ENCODE data around the gene LMAN2L.
A peak's percentile ranks its signal among the peaks of the same experiment; 100 is the strongest.
"Not testable (repeated sequence)": the region's sequence is repeated elsewhere in the genome, so short reads cannot be mapped to it uniquely, and the experiment has no call there.

LMAN2L gene

DNA sequence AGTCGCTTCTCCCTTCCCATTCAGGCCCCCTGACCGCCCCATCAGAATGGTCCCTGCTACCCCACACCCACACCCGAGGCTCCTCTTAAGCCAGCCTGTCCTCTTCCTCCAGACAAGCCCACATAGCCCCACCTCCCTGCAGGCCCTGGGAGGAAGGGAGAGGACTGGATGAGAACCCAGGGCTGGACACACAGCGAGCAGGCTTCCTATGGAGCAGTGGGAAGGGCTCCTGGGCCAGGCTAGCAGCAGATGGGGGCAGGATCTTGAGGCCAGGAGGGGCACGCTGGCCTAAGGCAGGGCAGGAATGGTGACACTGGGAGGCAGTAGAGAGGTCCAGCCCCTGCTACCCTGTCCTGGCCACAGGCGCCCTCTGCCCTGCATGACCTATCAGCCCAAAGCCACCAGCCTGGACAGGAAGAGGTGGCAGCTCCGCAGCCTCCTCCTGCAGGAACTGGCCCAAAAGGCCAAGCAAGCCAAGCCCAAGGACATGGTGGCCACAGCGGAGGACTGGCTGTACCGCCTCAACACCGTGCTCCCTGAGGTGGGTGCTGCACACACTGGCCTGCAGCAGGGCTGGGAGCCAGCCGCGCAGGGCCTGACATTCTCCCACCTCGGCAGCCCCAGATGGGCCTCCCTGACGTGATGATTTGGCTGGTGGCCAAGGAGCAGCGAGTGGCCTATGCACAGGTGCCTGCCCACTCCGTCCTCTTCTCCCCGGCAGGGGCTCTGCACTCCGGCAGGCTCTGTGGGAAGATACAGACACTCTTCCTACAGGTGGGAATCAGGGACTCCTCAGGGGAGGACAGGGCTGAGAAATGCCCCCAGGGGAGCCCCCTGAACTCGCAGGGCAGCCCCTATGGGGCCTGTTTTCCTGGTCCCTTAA, 54.0 kb downstream of the LMAN2L start:
- DNase-seq = peak in 1 of 2 experiments; percentile 20

DNA sequence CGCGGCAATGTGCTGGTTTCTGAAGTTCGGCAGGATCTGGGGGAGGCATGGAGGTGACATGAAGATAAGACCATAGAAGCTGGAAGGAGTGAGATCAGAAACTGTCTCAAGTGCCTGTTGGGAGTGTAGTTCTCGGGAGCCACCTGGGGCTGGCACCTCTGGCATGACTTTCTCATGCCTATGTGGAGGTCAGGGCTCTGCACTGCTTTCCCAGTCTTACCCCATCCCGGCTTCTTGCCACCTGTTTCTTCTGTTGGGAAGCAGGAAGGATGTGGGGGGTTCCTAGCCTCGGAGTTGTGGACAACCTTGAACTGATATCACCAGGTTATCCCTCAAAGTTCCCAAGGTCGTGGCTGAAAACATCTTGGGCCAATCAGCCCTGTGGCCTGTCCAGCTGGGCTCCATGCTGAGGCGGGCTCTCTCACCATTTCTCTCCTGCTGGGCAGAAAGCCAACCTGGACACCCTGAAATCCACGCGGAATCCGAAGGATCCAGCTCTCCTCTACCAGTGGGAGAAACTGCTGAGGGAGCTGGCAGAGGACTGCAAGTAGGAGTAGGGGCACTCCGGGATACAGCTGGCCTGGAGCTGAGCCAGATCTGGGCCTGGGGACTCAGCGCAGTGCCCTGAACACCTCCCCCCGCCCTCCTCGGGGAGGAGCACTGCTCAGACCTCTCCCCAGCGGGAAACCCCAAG, 54.8 kb downstream of the LMAN2L start:
- no peak for DNase-seq

- no peak for DNase-seq
These were observed 55.7 kb downstream of the LMAN2L start for GRCh38 chr2:96683972-96684820.

DNA sequence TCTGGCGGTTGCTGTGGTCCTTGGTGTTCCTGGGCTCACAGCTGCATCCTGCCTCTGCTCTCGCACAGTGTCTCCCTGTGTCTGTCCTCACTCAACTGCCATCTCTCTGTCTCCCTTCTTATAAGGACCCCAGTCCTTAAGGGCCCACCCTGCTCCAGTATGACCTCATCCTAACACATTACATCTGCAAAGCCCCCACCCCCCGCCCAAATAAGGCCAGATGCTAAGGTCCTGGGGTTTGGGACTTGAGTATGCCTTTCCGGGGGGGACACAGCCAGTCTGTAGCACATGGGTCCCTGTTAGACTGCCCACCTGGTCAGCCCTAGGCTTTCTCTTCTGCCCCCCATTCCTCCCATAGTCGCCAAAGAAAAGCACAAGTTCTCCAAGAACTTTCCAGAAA, 56.6 kb downstream of the LMAN2L start:
- DNase-seq = no peak

DNA sequence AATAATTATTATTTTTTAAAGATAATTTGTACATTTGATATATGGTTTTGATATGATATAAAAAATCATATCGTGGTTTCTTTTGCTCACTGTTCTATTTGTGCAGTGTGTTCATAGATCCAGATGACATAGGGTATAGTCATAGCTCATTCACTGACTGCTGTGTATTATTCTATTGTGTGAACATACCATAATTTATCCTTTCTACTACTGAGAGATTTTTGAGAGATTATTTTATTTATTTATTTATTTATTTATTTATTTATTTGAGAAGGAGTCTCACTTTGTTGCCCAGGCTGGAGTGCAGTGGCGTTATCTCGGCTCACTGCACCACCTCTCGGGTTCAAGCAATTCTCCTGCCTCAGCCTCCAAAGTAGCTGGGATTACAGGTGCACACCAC, 58.3 kb downstream of the LMAN2L start:
- DNase-seq = no peak

DNA sequence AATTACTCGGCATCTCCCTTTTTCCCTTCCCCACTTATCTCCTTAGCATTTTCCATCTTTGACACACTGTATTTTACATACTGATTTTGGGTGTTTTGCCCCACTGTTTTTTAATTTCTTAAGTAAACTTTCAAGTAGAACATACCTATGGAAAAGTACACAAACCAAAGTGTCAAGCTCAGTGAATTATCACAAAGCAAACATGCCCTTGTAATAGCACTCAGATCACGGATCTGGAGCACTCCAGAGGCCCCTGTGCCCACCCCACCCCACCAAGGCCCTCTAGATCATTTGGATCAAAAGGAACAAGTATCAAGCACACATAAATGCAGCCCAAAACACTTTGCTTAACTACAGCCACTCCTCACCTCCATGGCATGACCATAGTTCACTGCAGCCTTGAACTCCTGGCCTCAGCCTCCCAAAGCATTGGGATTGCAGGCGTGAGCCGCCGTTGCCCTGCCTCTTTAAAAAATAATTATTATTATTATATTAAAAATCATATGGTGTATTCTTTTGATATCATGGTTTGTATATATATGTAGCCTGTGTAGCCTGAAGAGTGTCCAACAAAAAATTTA, 59.2 kb downstream of the LMAN2L start:
- no peak for DNase-seq

DNA sequence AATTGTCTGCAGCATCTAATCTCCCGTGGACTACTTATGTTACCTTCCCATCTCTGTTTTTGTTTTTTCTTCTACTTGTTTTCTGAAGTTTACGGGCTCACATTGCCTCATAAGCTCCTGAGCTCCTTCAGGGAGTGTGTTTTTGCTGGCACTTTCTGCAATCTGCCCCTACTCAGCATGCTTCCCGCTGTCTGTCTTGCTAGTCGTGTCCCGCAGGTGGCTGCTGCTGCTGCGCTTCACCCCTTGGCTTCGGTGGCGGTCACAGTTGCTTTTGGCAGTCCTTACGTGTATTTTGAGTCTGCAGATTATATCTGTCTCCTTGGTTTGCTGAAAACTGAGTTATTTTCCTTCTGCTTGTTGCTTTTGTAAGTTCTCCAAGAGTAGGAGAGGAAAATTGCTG, 60.0 kb downstream of the LMAN2L start:
- no peak for DNase-seq

DNA sequence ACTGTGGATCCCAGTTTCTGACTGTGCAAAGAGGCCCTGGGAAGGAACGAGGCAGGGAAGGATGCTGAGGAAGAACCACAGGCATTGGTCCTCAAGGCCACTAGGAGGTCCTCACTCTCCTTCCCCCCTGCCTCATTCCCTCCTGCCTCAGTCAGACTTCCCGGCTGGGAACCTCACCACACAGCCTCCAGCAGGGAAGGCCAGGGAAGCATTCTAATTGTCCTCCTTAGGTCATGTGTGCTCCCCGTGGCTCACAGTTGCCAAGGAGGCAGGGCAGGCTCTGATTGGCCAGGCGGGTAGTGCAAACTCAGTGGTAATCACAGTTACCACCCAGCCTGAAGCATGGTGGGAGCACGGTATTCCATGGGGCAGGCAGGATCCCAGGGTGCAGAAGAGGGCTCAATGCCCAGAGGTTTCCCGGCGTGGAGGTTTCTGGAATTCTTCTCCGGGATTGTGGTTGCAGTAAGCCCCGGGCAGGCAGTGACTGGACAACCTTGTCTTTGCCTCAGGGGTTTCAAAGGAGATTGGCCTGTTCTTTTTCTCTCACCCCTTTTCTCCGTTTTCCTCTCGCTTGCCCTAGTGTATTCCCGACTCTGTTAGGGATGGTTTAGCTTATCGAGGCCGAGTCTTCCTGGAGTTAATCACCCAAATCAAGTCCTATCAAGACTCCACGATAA, 70.2 kb downstream of the LMAN2L start:
- no peak for DNase-seq

DNA sequence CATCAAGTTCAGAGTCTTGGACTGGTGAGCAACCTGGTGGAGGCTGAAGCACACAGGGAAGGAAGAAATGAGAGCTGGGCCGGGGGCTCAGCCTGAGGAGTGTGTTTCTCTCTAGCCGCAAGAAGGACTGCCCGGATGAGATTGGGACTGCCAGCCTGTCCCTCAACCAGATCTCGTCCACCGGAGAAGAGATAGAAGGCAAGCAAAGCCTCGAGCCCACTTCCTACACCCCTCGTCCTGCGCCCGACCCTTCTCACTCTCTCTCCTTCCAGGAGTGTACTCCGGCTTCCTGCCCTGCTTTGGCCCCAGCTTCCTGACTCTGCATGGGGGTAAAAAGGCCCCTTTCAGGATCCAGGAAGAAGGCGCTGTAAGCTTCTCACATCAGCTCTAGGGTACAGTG, 71.1 kb downstream of the LMAN2L start:
- no peak for DNase-seq

- DNase-seq = not testable (repeated sequence)
These were observed 74.1 kb downstream of the LMAN2L start for GRCh38 chr2:96665717-96666116.

- no peak for DNase-seq
These were observed 74.7 kb downstream of the LMAN2L start for GRCh38 chr2:96665083-96665569.

DNA sequence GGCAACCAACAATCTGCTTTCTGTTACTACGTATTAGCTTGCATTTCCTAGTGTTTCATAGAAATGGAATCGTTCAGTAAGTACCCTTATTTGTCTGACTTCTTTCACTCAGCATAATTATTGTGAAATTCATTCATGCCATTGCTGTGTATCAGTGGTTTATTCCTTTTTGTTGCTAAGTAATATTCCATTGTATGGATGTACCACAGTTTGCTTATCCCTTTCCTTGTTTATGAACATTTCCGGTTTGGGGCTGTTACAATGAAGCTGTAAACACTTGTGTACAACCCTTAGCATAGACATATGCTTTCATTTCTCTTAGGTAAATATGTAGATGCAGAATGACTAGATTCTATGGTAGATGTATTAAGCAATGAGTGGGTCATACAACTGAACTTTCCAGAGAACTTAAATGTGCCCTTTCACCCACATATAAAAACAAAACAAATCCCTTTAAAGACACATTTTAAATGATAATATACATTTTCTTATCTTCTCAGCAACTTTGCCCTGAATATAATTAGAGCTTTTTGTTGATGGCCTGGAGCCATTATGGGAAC, 75.4 kb downstream of the LMAN2L start:
- no peak for DNase-seq

GRCh38 chr2:96663829-96664228, 76.0 kb downstream of the LMAN2L start:
- DNase-seq = no peak

DNA sequence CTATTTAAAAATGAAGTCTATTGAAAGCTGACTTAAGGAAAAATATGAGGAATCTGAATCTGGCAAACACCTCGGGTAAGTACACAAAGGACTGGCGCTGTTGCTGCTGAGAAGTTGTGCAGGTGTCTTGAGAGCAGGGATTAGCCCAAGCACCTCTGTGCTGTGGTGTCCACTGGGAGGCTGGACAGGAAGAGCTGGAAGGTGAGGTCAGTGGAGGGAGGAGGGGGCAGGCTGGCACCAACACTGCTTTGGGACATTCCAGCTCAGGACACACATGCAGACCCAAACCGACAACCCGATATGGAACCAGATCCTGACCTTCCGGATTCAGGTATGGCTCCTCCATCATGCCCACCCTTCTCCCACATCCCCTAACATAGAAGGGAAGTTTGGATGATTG, 76.7 kb downstream of the LMAN2L start:
- DNase-seq = no peak

DNA sequence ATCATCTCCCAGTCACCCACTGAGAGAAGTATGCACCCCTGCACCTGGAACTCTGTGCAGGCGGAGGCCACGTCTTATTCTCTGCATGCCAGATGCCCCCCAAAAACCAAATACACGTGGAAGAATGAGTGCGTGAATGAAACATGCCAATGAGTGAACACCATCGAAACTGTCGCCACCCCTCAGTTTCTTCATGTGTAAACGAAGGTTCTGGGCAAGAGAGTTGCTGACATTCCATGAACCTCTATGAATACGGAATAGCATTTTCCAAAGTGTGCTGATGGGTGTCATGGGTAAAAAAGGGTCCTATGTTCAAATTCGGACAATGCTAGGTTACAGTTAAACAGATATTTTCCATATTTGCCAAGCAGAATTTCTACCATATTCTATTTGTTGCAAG, 77.5 kb downstream of the LMAN2L start:
- no peak for DNase-seq

DNA sequence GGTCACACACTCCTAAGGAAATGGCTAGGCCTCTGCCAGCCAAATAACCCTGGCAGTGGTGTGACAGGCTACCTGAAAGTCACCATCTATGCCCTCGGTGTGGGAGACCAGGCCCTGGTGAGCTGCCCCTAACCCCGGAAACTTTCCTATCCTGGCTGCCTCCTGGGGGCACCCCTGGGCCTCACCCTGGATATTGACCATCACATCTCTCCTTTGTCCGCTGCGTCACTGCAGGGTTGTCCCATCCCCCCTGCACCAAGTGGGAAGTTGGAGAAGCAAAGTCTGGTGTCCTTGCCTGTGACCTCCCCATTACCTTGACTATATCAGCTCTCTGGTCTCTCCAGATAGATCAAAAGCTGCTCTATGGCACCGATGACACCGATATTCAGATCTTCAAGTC, 78.5 kb downstream of the LMAN2L start:
- no peak for DNase-seq

- no peak for DNase-seq
These were observed 83.3 kb downstream of the LMAN2L start for GRCh38 chr2:96656540-96656939.

All from NCI-H446 (cell line).